HG02642 (cell line): ENCODE data around the gene KDM4B.

Experiments
- ATAC-seq: cut with Tn5 transposase; IDR thresholded peaks from one replicate; pipeline ENCODE4 v1.9.1; 2021; ENCODE audit warnings: mild to moderate bottlenecking; ENCODE audit not compliant: unreplicated experiment, poor library complexity

The KDM4B gene

GRCh38 chr19:5081443-5082161, 112.7 kb downstream of the KDM4B start:
- no peak for ATAC-seq

- ATAC-seq: no peak
Observed at GRCh38 chr19:5083547-5083965, 114.6 kb downstream of the KDM4B start.

- no peak for ATAC-seq
Observed at GRCh38 chr19:5085566-5085965, 116.7 kb downstream of the KDM4B start.

GRCh38 chr19:5086230-5086629, 117.3 kb downstream of the KDM4B start:
- no peak for ATAC-seq

- no peak for ATAC-seq
Observed at GRCh38 chr19:5086725-5087439, 118.0 kb downstream of the KDM4B start.

- ATAC-seq: no peak
Observed at GRCh38 chr19:5089283-5089682, 120.4 kb downstream of the KDM4B start.

GRCh38 chr19:5090465-5091017, 121.6 kb downstream of the KDM4B start:
- ATAC-seq: no peak

GRCh38 chr19:5091018-5091683, 122.2 kb downstream of the KDM4B start:
- ATAC-seq: no peak

- no peak for ATAC-seq
Observed at GRCh38 chr19:5091684-5092480, 123.0 kb downstream of the KDM4B start.

- ATAC-seq: no peak
Observed at GRCh38 chr19:5092481-5092843, 123.5 kb downstream of the KDM4B start.

- no peak for ATAC-seq
Observed at GRCh38 chr19:5093297-5093928, 124.5 kb downstream of the KDM4B start.

GRCh38 chr19:5093948-5094718, 125.2 kb downstream of the KDM4B start:
- ATAC-seq: no peak

GRCh38 chr19:5094768-5095567, 126.1 kb downstream of the KDM4B start:
- ATAC-seq: no peak

- no peak for ATAC-seq
Observed at GRCh38 chr19:5095568-5095850, 126.6 kb downstream of the KDM4B start.

- no peak for ATAC-seq
Observed at GRCh38 chr19:5096536-5096935, 127.6 kb downstream of the KDM4B start.

GRCh38 chr19:5097331-5097930, 128.5 kb downstream of the KDM4B start:
- no peak for ATAC-seq

- ATAC-seq: no peak
Observed at GRCh38 chr19:5097959-5098623, 129.2 kb downstream of the KDM4B start.

GRCh38 chr19:5098646-5099045, 129.7 kb downstream of the KDM4B start:
- no peak for ATAC-seq
